AG09319 (cell line): ENCODE data around the gene HOXB6.

Experiments
- DNase-seq: peaks from one replicate; pipeline ENCODE4 v3.0.0-alpha.2; 2010; ENCODE audit warnings: low read depth; ENCODE audit errors: extremely low read depth
- CTCF ChIP-seq: IDR thresholded peaks from 2 replicates; pipeline ENCODE4 v1.5.1; 2011; ENCODE audit warnings: low read depth, mild to moderate bottlenecking, inconsistent platforms, low read length, moderate library complexity

Gene HOXB6

GRCh38 chr17:48623583-48623982, 18.8 kb upstream of the HOXB6 start:
- DNase-seq = no peak
- TF ChIP-seq CTCF = no peak

GRCh38 chr17:48622857-48623256, 18.1 kb upstream of the HOXB6 start:
- DNase-seq = no peak
- no peak for TF ChIP-seq CTCF

- no peak for TF ChIP-seq CTCF
- DNase-seq = no peak
Measured at GRCh38 chr17:48621410-48622392, 16.9 kb upstream of the HOXB6 start.

- TF ChIP-seq CTCF = no peak
- DNase-seq = no peak
Measured at GRCh38 chr17:48620461-48621139, 15.8 kb upstream of the HOXB6 start.

GRCh38 chr17:48619826-48620449, 15.2 kb upstream of the HOXB6 start:
- TF ChIP-seq CTCF = no peak
- DNase-seq = no peak

GRCh38 chr17:48618256-48618896, 13.6 kb upstream of the HOXB6 start:
- peak; percentile 22 for DNase-seq
- TF ChIP-seq CTCF = peak; percentile 96
